Osteoblast (primary cell): ENCODE measurements around the gene SSR1. TPM values are rescaled to one million over a fixed set of nuclear protein-coding genes. Genes with fewer than 3 reads are reported as not detected.

Experiments used
- DNase-seq: peaks from one replicate; pipeline ENCODE4 v3.0.0; 2011; ENCODE audit warnings: low spot score, mixed read lengths; ENCODE audit not compliant: insufficient read length; ENCODE audit errors: missing footprints
- H2AFZ ChIP-seq: 2 replicates; pipeline ENCODE4 v1.6.0; 2011; ENCODE audit warnings: mild to moderate bottlenecking, low read length
- H3K27ac ChIP-seq: 2 replicates; pipeline ENCODE4 v1.5.1; 2011; ENCODE audit warnings: mild to moderate bottlenecking, low read depth, low read length, moderate library complexity
- H3K27me3 ChIP-seq: 2 replicates; pipeline ENCODE4 v1.6.0; 2012; ENCODE audit warnings: mild to moderate bottlenecking, control low read depth, inconsistent platforms, low read length, moderate library complexity; ENCODE audit not compliant: insufficient read depth
- H3K36me3 ChIP-seq: 2 replicates; pipeline ENCODE4 v1.5.1; 2011; ENCODE audit warnings: mild to moderate bottlenecking, low read length, control low read depth, moderate library complexity; ENCODE audit not compliant: insufficient read depth
- H3K4me1 ChIP-seq: 2 replicates; pipeline ENCODE4 v1.5.1; 2011; ENCODE audit warnings: mild to moderate bottlenecking, low read length, control low read depth, moderate library complexity; ENCODE audit not compliant: insufficient read depth
- H3K4me2 ChIP-seq: 2 replicates; pipeline ENCODE4 v1.6.0; 2011; ENCODE audit warnings: mild to moderate bottlenecking, low read length; ENCODE audit not compliant: insufficient read depth
- H3K4me3 ChIP-seq: fragments of 200-600 bp; sonication (generic); 3 replicates; pipeline ENCODE4 v1.5.1; 2012; ENCODE audit warnings: mild to moderate bottlenecking, low read length, inconsistent platforms; ENCODE audit not compliant: insufficient read depth
- H3K79me2 ChIP-seq: 2 replicates; pipeline ENCODE4 v1.6.0; 2012; ENCODE audit warnings: mild to moderate bottlenecking, low read length, control low read depth, inconsistent platforms; ENCODE audit not compliant: insufficient read depth
- H3K9me3 ChIP-seq: 2 replicates; pipeline ENCODE4 v1.5.1; 2011; ENCODE audit warnings: low read depth, low read length, control low read depth
- H4K20me1 ChIP-seq: 2 replicates; pipeline ENCODE4 v1.6.0; 2012; ENCODE audit warnings: mild to moderate bottlenecking, low read length, control low read depth; ENCODE audit not compliant: insufficient read depth
- CTCF ChIP-seq: IDR thresholded peaks from 2 replicates; pipeline ENCODE4 v1.5.1; 2011; ENCODE audit warnings: mild to moderate bottlenecking, low read depth, low read length, moderate library complexity; ENCODE audit errors: extremely low read depth
- total RNA-seq: library from RNA; depleted of rRNA; stranded (reverse); fragments of >200 nt; gene quantifications from 2 replicates; pipeline ENCODE4 v1.2.3, GENCODE V29; 2012

SSR1 gene
- total RNA-seq, 1 donor: 89.4 TPM

GRCh38 chr6:7270320-7271204, 42.4 kb downstream of the SSR1 start:
- TF ChIP-seq CTCF: no peak
- no peaks in the 10 kb centered on the region for H4K20me1 ChIP-seq

GRCh38 chr6:7269816-7270215, 43.2 kb downstream of the SSR1 start:
- DNase-seq: peak; percentile 25
- H3K4me1 ChIP-seq: peaks cover 13% of the 10 kb centered on the region
- H4K20me1 ChIP-seq: no peaks in the 10 kb centered on the region
- no peak overlapping the region for H2AFZ ChIP-seq
- H3K27ac ChIP-seq: no peak overlapping the region
- TF ChIP-seq CTCF: no peak
- no peak overlapping the region for H3K4me3 ChIP-seq
- H3K9me3 ChIP-seq: peaks cover 2% of the 10 kb centered on the region
- H3K27me3 ChIP-seq: no peaks in the 10 kb centered on the region
- no peaks in the 10 kb centered on the region for H3K79me2 ChIP-seq
- no peaks in the 10 kb centered on the region for H3K36me3 ChIP-seq
- H3K4me2 ChIP-seq: no peak overlapping the region

More at GRCh38 chr6:7270320-7271204, 42.4 kb downstream of the SSR1 start:
- Histone ChIP-seq H3K36me3 (no peaks in the 10 kb centered on the region), H3K4me2 (no peak overlapping the region), H3K27me3 (no peaks in the 10 kb centered on the region), H3K9me3 (peaks cover 2% of the 10 kb centered on the region), H3K79me2 (no peaks in the 10 kb centered on the region), H3K27ac (no peak overlapping the region), H3K4me3 (no peak overlapping the region), H3K4me1 (peaks cover 13% of the 10 kb centered on the region), H2AFZ (no peak overlapping the region)
- peak; percentile 19 for DNase-seq

- Histone ChIP-seq H3K4me1 (peaks cover 13% of the 10 kb centered on the region), H3K4me2 (no peak overlapping the region), H3K27ac (no peak overlapping the region), H3K79me2 (no peaks in the 10 kb centered on the region), H4K20me1 (no peaks in the 10 kb centered on the region), H3K4me3 (no peak overlapping the region), H3K9me3 (peaks cover 2% of the 10 kb centered on the region), H2AFZ (no peak overlapping the region), H3K27me3 (no peaks in the 10 kb centered on the region), H3K36me3 (no peaks in the 10 kb centered on the region)
- TF ChIP-seq CTCF: no peak
- peak; percentile 36 for DNase-seq
These were observed 44.0 kb downstream of the SSR1 start for GRCh38 chr6:7268816-7269555.

- peaks cover 2% of the 10 kb centered on the region for H3K9me3 ChIP-seq
- no peak overlapping the region for H2AFZ ChIP-seq
- H3K27ac ChIP-seq: no peak overlapping the region
- no peak overlapping the region for H3K4me2 ChIP-seq
- no peaks in the 10 kb centered on the region for H3K27me3 ChIP-seq
- H3K79me2 ChIP-seq: no peaks in the 10 kb centered on the region
- no peaks in the 10 kb centered on the region for H4K20me1 ChIP-seq
- TF ChIP-seq CTCF: no peak
- H3K36me3 ChIP-seq: no peaks in the 10 kb centered on the region
- no peak overlapping the region for H3K4me3 ChIP-seq
- no peak for DNase-seq
- peaks cover 13% of the 10 kb centered on the region for H3K4me1 ChIP-seq
These were observed 44.6 kb downstream of the SSR1 start for GRCh38 chr6:7268362-7268761.
